Measurements from ENCODE around the gene RARRES2.

Gene RARRES2

DNA sequence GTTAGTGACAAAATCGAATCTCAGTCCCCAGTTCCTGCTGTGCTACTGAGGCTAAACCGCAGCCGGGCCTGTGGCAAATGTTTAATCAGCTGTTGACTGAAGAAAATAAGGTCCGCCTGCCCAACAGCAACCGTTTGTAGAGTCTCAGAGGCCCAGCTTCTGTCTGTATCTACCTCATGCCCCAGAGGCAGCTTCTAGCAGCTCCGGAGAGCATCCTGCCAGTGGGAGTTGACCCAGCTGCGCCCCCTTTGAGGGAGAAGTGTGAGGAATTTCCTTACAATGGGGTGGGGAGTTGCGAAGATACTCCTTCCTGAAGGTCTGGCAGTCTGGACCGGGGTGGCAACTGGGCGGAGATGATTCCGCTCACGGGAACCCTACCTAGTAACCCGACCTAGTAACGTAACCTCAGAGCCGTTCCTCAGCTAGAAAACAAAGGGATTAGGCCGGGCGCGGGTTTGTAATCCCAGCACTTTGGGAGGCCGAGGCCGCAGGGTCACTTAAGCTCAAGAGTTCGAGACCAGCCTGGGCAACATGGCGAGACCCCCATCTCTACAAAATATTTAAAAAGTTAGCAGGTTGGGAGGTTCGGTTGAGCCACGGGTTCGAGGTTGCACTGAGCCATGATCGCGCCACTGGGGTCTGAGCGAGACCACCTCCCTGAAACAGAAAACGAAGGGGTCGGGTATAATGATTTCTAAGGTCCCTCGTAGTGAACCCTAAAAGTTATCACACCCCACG, 36.9 kb upstream of the RARRES2 start:
- Histone ChIP-seq H3K27ac (ENCODE audit: low read depth, low read length) (peak overlapping the region; percentile 81), H3K4me3 (ENCODE audit: low read length) (peak overlapping the region; percentile 79), H3K36me3 (ENCODE audit: control insufficient read depth, low read length) (peaks cover 18% of the 10 kb centered on the region), H3K79me2 (ENCODE audit: control insufficient read depth, low read length) (peaks cover 53% of the 10 kb centered on the region), H3K4me2 (ENCODE audit: low read length) (peak overlapping the region; percentile 94), H3K27me3 (ENCODE audit: control insufficient read depth, low read length) (no peaks in the 10 kb centered on the region), H3K9me3 (ENCODE audit: control insufficient read depth, insufficient read depth, low read length) (no peaks in the 10 kb centered on the region), H4K20me1 (ENCODE audit: control insufficient read depth, insufficient read depth, low read depth, low read length) (0 out of 2 replicates have a peak, but pooled peaks cover 5% of the 10 kb centered on the region), H3K9me2 (replicated peaks; ENCODE audit: control insufficient read depth, low read length) (no peaks in the 10 kb centered on the region), H3F3A (ENCODE audit: control insufficient read depth, insufficient read depth) (peaks cover 43% of the 10 kb centered on the region), H3K4me1 (ENCODE audit: control insufficient read depth, low read length) (peaks cover 80% of the 10 kb centered on the region)
- no peak for TF ChIP-seq EZH2phosphoT487 (IDR thresholded peaks at IDR 0.05; ENCODE audit: borderline replicate concordance, low read length)
- TF ChIP-seq, protein P1, sequence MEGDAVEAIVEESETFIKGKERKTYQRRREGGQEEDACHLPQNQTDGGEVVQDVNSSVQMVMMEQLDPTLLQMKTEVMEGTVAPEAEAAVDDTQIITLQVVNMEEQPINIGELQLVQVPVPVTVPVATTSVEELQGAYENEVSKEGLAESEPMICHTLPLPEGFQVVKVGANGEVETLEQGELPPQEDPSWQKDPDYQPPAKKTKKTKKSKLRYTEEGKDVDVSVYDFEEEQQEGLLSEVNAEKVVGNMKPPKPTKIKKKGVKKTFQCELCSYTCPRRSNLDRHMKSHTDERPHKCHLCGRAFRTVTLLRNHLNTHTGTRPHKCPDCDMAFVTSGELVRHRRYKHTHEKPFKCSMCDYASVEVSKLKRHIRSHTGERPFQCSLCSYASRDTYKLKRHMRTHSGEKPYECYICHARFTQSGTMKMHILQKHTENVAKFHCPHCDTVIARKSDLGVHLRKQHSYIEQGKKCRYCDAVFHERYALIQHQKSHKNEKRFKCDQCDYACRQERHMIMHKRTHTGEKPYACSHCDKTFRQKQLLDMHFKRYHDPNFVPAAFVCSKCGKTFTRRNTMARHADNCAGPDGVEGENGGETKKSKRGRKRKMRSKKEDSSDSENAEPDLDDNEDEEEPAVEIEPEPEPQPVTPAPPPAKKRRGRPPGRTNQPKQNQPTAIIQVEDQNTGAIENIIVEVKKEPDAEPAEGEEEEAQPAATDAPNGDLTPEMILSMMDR (IDR thresholded peaks at IDR 0.05; ENCODE audit: low read depth, low read length, poor library complexity, severe bottlenecking): peak; percentile 58

DNA sequence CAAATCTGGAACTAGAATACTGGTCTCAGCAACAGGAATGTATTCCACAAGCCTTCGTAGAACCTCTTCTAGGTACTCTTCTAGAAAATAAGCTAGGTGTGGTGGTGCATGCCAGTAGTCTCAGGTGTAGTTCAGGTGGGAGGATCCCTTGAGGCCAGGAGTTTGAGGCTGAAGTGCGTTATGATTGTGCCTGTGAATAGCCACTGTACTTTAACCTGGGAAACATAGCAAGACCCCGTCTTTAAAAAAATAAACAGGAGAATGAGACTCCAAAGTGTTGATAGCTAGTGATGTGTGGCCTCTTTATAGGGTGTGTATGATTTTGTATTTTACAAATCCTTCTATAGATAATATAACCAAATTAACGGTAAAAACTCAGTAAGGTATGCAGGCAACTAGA, 36.2 kb upstream of the RARRES2 start:
- Histone ChIP-seq H3K9me2 (replicated peaks; ENCODE audit: control insufficient read depth, low read length) (no peaks in the 10 kb centered on the region), H3K4me1 (ENCODE audit: control insufficient read depth, low read length) (peaks cover 80% of the 10 kb centered on the region), H3K4me3 (ENCODE audit: low read length) (peak overlapping the region; percentile 79), H4K20me1 (ENCODE audit: control insufficient read depth, insufficient read depth, low read depth, low read length) (0 out of 2 replicates have a peak, but pooled peaks cover 5% of the 10 kb centered on the region), H3K4me2 (ENCODE audit: low read length) (peak overlapping the region; percentile 94), H3F3A (ENCODE audit: control insufficient read depth, insufficient read depth) (peaks cover 39% of the 10 kb centered on the region), H3K79me2 (ENCODE audit: control insufficient read depth, low read length) (peaks cover 53% of the 10 kb centered on the region), H3K9me3 (ENCODE audit: control insufficient read depth, insufficient read depth, low read length) (no peaks in the 10 kb centered on the region), H3K27me3 (ENCODE audit: control insufficient read depth, low read length) (no peaks in the 10 kb centered on the region), H3K27ac (ENCODE audit: low read depth, low read length) (peak overlapping the region; percentile 81), H3K36me3 (ENCODE audit: control insufficient read depth, low read length) (peaks cover 25% of the 10 kb centered on the region)
- no peak for TF ChIP-seq EZH2phosphoT487 (IDR thresholded peaks at IDR 0.05; ENCODE audit: borderline replicate concordance, low read length)
- TF ChIP-seq, protein P1 (IDR thresholded peaks at IDR 0.05; ENCODE audit: low read depth, low read length, poor library complexity, severe bottlenecking): no peak

- Histone ChIP-seq H3K36me3 (ENCODE audit: control insufficient read depth, low read length) (peaks cover 29% of the 10 kb centered on the region), H3K27me3 (ENCODE audit: control insufficient read depth, low read length) (no peaks in the 10 kb centered on the region), H3K4me3 (ENCODE audit: low read length) (peak overlapping the region; percentile 79), H3K9me2 (replicated peaks; ENCODE audit: control insufficient read depth, low read length) (no peaks in the 10 kb centered on the region), H3F3A (ENCODE audit: control insufficient read depth, insufficient read depth) (peaks cover 39% of the 10 kb centered on the region), H3K4me2 (ENCODE audit: low read length) (peak overlapping the region; percentile 94), H4K20me1 (ENCODE audit: control insufficient read depth, insufficient read depth, low read depth, low read length) (0 out of 2 replicates have a peak, but pooled peaks cover 5% of the 10 kb centered on the region), H3K27ac (ENCODE audit: low read depth, low read length) (peak overlapping the region; percentile 81), H3K9me3 (ENCODE audit: control insufficient read depth, insufficient read depth, low read length) (no peaks in the 10 kb centered on the region), H3K79me2 (ENCODE audit: control insufficient read depth, low read length) (peaks cover 53% of the 10 kb centered on the region), H3K4me1 (ENCODE audit: control insufficient read depth, low read length) (peaks cover 78% of the 10 kb centered on the region)
- no peak for TF ChIP-seq EZH2phosphoT487 (IDR thresholded peaks at IDR 0.05; ENCODE audit: borderline replicate concordance, low read length)
- TF ChIP-seq, protein P1 (IDR thresholded peaks at IDR 0.05; ENCODE audit: low read depth, low read length, poor library complexity, severe bottlenecking): no peak
Measured at GRCh38 chr7:150377196-150377595, 35.8 kb upstream of the RARRES2 start.

Data from DOHH2 (cell line).